HUES64 (cell line): Measurements from ENCODE around the gene NCOA1.

Experiments used
- H3K27ac ChIP-seq: 2 replicates; pipeline ENCODE4 v1.7.0; 2013; ENCODE audit warnings: low read depth, low read length, inconsistent platforms
- H3K27me3 ChIP-seq: 2 replicates; pipeline ENCODE4 v1.6.1; 2013; ENCODE audit warnings: mild to moderate bottlenecking, low read length; ENCODE audit not compliant: insufficient read depth
- H3K36me3 ChIP-seq: 2 replicates; pipeline ENCODE4 v1.6.1; 2013; ENCODE audit warnings: mild to moderate bottlenecking, low read length; ENCODE audit not compliant: insufficient read depth
- H3K4me1 ChIP-seq: 2 replicates; pipeline ENCODE4 v1.6.1; 2013; ENCODE audit warnings: mild to moderate bottlenecking, low read length, moderate library complexity; ENCODE audit not compliant: insufficient read depth
- H3K4me3 ChIP-seq: 2 replicates; pipeline ENCODE4 v1.5.1; 2013; ENCODE audit warnings: mild to moderate bottlenecking, low read length, moderate library complexity
- H3K9ac ChIP-seq: 2 replicates; pipeline ENCODE4 v1.6.1; 2013; ENCODE audit warnings: mild to moderate bottlenecking, low read depth, low read length
- H3K9me3 ChIP-seq: 2 replicates; pipeline ENCODE4 v1.6.1; 2013; ENCODE audit warnings: low read depth, low read length; ENCODE audit not compliant: insufficient read depth
- WGBS: fragments of 150-250, 120-280 bp; methylation state at CpG from one replicate; pipeline ENCODE4 v1.1.7; 2013; ENCODE audit warnings: missing lambda C conversion rate; 5-methylcytosine and 5-hydroxymethylcytosine counted together

Gene NCOA1

GRCh38 chr2:24509425-24509824, 18.4 kb downstream of the NCOA1 start:
- Histone ChIP-seq H3K9ac (no peak overlapping the region), H3K36me3 (no peaks in the 10 kb centered on the region), H3K4me3 (no peak overlapping the region), H3K4me1 (no peaks in the 10 kb centered on the region), H3K27ac (no peak overlapping the region), H3K27me3 (no peaks in the 10 kb centered on the region), H3K9me3 (no peaks in the 10 kb centered on the region)
- WGBS: 87% methylated on average over 1 of the region's 1 CpG

- 96% methylated on average over 3 of the region's 3 CpGs for WGBS
- no peaks in the 10 kb centered on the region for H3K4me1 ChIP-seq
- H3K27me3 ChIP-seq: no peaks in the 10 kb centered on the region
- H3K27ac ChIP-seq: no peak overlapping the region
- H3K9ac ChIP-seq: no peak overlapping the region
- H3K36me3 ChIP-seq: no peaks in the 10 kb centered on the region
- no peaks in the 10 kb centered on the region for H3K9me3 ChIP-seq
- H3K4me3 ChIP-seq: no peak overlapping the region
Measured at GRCh38 chr2:24509840-24510239, 18.8 kb downstream of the NCOA1 start.

GRCh38 chr2:24510771-24511170, 19.7 kb downstream of the NCOA1 start:
- 81% methylated on average over 1 of the region's 1 CpG for WGBS
- H3K27me3 ChIP-seq: no peaks in the 10 kb centered on the region
- no peak overlapping the region for H3K9ac ChIP-seq
- no peaks in the 10 kb centered on the region for H3K9me3 ChIP-seq
- no peak overlapping the region for H3K27ac ChIP-seq
- H3K36me3 ChIP-seq: no peaks in the 10 kb centered on the region
- H3K4me1 ChIP-seq: no peaks in the 10 kb centered on the region
- H3K4me3 ChIP-seq: no peak overlapping the region

- H3K9ac ChIP-seq: no peak overlapping the region
- H3K4me1 ChIP-seq: no peaks in the 10 kb centered on the region
- no peaks in the 10 kb centered on the region for H3K36me3 ChIP-seq
- no peaks in the 10 kb centered on the region for H3K27me3 ChIP-seq
- H3K27ac ChIP-seq: no peak overlapping the region
- no peaks in the 10 kb centered on the region for H3K9me3 ChIP-seq
- no peak overlapping the region for H3K4me3 ChIP-seq
- 96% methylated on average over 2 of the region's 2 CpGs for WGBS
Measured at GRCh38 chr2:24511198-24511597, 20.1 kb downstream of the NCOA1 start.

- WGBS: 96% methylated on average over 3 of the region's 3 CpGs
- Histone ChIP-seq H3K27ac (no peak overlapping the region), H3K9ac (no peak overlapping the region), H3K4me1 (no peaks in the 10 kb centered on the region), H3K27me3 (no peaks in the 10 kb centered on the region), H3K36me3 (no peaks in the 10 kb centered on the region), H3K9me3 (no peaks in the 10 kb centered on the region), H3K4me3 (no peak overlapping the region)
Measured at GRCh38 chr2:24511894-24512293, 20.8 kb downstream of the NCOA1 start.

GRCh38 chr2:24512404-24512803, 21.4 kb downstream of the NCOA1 start:
- Histone ChIP-seq H3K4me1 (no peaks in the 10 kb centered on the region), H3K36me3 (no peaks in the 10 kb centered on the region), H3K27ac (no peak overlapping the region), H3K9ac (no peak overlapping the region), H3K27me3 (no peaks in the 10 kb centered on the region), H3K4me3 (no peak overlapping the region), H3K9me3 (no peaks in the 10 kb centered on the region)
- WGBS: 100% methylated on average over 1 of the region's 2 CpGs

GRCh38 chr2:24512831-24513230, 21.8 kb downstream of the NCOA1 start:
- Histone ChIP-seq H3K9ac (no peak overlapping the region), H3K27ac (no peak overlapping the region)
- 93% methylated on average over 6 of the region's 6 CpGs for WGBS

GRCh38 chr2:24513281-24514071, 22.4 kb downstream of the NCOA1 start:
- H3K27me3 ChIP-seq: no peaks in the 10 kb centered on the region
- 97% methylated on average over 9 of the region's 9 CpGs for WGBS
- H3K27ac ChIP-seq: no peak overlapping the region
- no peak overlapping the region for H3K4me3 ChIP-seq
- H3K36me3 ChIP-seq: no peaks in the 10 kb centered on the region
- H3K9ac ChIP-seq: no peak overlapping the region
- no peaks in the 10 kb centered on the region for H3K9me3 ChIP-seq
- no peaks in the 10 kb centered on the region for H3K4me1 ChIP-seq

More at GRCh38 chr2:24512831-24513230, 21.8 kb downstream of the NCOA1 start:
- H3K36me3 ChIP-seq: no peaks in the 10 kb centered on the region
- no peaks in the 10 kb centered on the region for H3K4me1 ChIP-seq
- H3K9me3 ChIP-seq: no peaks in the 10 kb centered on the region
- no peaks in the 10 kb centered on the region for H3K27me3 ChIP-seq
- no peak overlapping the region for H3K4me3 ChIP-seq

GRCh38 chr2:24514820-24515219, 23.8 kb downstream of the NCOA1 start:
- Histone ChIP-seq H3K27ac (no peak overlapping the region), H3K36me3 (no peaks in the 10 kb centered on the region), H3K4me3 (no peak overlapping the region), H3K9ac (no peak overlapping the region), H3K27me3 (no peaks in the 10 kb centered on the region), H3K4me1 (no peaks in the 10 kb centered on the region), H3K9me3 (no peaks in the 10 kb centered on the region; the same call in 1 of the 2 replicates)
- WGBS: 81% methylated on average over 2 of the region's 2 CpGs

- H3K9me3 ChIP-seq: no peaks in the 10 kb centered on the region; the same call in 1 of the 2 replicates
- WGBS: 93% methylated on average over 1 of the region's 2 CpGs
- H3K9ac ChIP-seq: no peak overlapping the region
- H3K27ac ChIP-seq: no peak overlapping the region
- H3K4me1 ChIP-seq: no peaks in the 10 kb centered on the region
- no peak overlapping the region for H3K4me3 ChIP-seq
- no peaks in the 10 kb centered on the region for H3K27me3 ChIP-seq
- no peaks in the 10 kb centered on the region for H3K36me3 ChIP-seq
Measured at GRCh38 chr2:24515335-24515734, 24.3 kb downstream of the NCOA1 start.

GRCh38 chr2:24515831-24516230, 24.8 kb downstream of the NCOA1 start:
- WGBS: 100% methylated on average over 1 of the region's 2 CpGs
- no peaks in the 10 kb centered on the region for H3K4me1 ChIP-seq
- H3K9me3 ChIP-seq: no peaks in the 10 kb centered on the region; the same call in 1 of the 2 replicates
- H3K27me3 ChIP-seq: no peaks in the 10 kb centered on the region
- H3K9ac ChIP-seq: no peak overlapping the region
- H3K4me3 ChIP-seq: no peak overlapping the region
- no peak overlapping the region for H3K27ac ChIP-seq
- H3K36me3 ChIP-seq: no peaks in the 10 kb centered on the region
